HG02678 (cell line): Measurements from ENCODE around the gene TBC1D5.

Source experiments
- ATAC-seq: cut with Tn5 transposase; IDR thresholded peaks from one replicate; pipeline ENCODE4 v1.9.1; 2021; ENCODE audit warnings: mild to moderate bottlenecking, moderate library complexity; ENCODE audit not compliant: unreplicated experiment

TBC1D5 gene

DNA sequence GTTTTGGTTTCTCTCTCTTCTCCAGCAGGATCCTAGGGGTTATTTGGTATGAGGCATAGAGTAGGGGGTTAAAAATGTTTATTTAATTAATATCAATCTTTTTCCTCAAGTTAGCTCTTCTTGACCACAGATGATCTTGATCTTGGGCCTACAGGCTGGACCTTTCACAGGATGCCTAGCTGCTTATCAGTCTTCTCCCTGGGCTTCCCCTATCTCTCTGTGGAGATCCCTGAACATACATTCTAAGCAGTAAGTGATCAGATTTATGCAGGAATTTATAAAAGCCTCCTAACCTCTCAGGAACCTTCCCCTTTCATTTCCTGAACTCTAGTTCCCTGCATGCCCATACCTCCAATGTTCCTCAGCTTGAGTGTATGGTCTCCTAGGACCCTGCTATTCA lies 428.3 kb downstream of the TBC1D5 start:
- ATAC-seq, result no peak

GRCh38 chr3:17313746-17314145 lies 428.7 kb downstream of the TBC1D5 start:
- no peak for ATAC-seq

GRCh38 chr3:17310983-17311382 lies 431.4 kb downstream of the TBC1D5 start:
- no peak for ATAC-seq

DNA sequence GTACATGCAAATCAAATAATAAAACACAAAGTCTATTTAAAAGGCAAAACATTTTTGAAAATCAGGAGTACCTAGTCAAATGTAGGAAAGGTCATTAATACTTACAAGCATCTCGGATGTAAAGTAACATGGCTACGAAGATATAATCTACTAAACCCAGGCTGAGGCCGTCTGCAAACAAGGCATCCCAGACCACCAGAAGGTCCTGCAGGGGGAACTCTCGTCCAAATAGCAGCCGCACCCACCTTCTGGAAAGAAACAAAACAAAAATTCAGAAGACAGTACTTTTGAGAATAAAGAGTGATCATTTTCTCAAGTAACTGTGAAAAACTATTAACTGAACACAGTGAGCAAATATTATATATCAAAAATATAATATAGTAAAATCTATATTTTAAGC lies 434.5 kb downstream of the TBC1D5 start:
- ATAC-seq, result no peak

GRCh38 chr3:17307482-17307881 lies 434.9 kb downstream of the TBC1D5 start:
- no peak for ATAC-seq

GRCh38 chr3:17304969-17305368 lies 437.5 kb downstream of the TBC1D5 start:
- no peak for ATAC-seq

DNA sequence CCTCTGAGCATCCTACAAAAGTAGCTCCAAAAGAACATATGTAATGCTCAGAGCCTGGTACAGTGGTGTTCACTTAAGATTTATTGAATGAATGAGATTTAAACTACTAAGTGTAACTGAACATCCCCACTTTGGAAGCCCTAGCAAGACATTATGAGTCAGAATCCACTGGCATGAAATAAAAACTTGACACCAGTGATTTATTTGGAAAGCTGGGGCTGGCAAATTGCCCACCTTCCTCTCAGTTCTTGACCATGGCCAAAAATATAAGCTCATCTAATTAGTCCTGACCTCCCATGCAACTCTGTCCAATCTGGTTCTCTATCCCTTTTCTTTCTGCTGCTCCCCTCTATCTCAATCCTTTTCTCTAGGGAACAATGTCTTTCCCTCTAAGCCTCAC lies 439.7 kb downstream of the TBC1D5 start:
- no peak for ATAC-seq

DNA sequence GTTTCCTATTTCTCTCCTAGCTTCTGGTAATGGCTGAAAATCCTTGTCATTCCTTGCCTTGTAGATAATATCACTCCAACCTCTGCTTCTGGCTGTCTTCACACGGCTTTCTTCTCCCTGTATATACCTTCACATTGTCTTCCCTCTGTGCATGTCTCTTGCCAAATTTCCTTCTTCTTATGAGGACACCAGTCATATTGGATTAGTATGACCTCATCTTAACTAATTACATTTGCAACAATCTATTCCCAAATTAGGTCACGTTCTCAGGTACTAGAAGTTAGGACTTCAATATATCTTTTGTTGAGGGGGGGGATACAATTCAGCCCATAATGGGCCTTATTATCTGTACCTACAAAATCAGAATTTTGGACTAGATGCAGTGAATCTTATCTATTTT lies 440.3 kb downstream of the TBC1D5 start:
- ATAC-seq, result no peak

DNA sequence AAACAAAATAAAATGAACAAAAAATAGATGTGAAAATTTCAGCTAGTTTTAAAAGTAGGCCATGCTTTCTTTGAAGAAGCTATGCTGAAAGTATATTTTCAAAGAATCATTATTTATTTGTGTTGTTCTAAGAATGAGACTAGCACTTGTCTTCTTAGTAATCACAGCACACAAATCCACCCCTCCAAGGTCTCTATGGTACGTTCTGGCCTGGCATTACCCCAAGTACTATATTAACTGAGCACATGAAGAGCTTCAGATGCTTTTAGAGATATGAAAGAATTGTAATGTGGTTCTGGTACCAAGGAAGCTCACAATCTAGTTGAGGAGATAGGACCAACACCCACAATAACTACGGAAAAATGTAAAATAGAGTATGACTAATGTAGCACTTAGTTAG lies 441.2 kb downstream of the TBC1D5 start:
- ATAC-seq, result no peak

- ATAC-seq, result no peak
Observed at GRCh38 chr3:17300441-17300840, 442.0 kb downstream of the TBC1D5 start.

GRCh38 chr3:17298038-17298437 lies 444.4 kb downstream of the TBC1D5 start:
- ATAC-seq, result no peak

- ATAC-seq, result no peak
Observed at GRCh38 chr3:17292556-17292955, 449.9 kb downstream of the TBC1D5 start.

- no peak for ATAC-seq
Observed at GRCh38 chr3:17290894-17291293, 451.5 kb downstream of the TBC1D5 start.

DNA sequence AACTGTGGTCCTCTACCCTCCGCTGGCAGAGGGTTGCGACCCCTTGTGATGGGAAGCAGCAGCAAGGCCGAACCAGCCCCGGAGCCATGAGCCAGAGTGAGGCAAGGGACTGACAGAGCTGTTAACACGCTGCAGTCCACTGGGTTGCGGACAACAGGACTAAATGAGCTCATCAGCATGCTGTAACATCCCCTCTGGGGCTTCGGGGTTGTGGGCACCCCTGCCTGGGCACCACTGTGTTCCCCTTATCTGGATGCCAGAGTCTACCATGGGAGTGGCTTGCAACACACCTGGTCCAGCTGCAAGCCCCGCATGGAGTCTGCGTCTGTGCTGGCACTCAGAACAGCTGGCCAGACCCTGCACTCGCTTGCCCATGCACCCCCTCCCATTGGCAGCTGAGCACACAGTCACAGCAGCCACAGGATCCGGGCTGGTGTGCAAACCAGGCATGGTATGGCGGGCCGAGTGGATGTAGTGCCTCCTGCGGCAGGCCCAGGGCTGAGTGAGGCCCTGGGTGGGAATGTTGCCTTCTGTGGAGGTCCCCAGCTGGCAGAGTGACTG lies 453.5 kb downstream of the TBC1D5 start:
- ATAC-seq, result no peak

DNA sequence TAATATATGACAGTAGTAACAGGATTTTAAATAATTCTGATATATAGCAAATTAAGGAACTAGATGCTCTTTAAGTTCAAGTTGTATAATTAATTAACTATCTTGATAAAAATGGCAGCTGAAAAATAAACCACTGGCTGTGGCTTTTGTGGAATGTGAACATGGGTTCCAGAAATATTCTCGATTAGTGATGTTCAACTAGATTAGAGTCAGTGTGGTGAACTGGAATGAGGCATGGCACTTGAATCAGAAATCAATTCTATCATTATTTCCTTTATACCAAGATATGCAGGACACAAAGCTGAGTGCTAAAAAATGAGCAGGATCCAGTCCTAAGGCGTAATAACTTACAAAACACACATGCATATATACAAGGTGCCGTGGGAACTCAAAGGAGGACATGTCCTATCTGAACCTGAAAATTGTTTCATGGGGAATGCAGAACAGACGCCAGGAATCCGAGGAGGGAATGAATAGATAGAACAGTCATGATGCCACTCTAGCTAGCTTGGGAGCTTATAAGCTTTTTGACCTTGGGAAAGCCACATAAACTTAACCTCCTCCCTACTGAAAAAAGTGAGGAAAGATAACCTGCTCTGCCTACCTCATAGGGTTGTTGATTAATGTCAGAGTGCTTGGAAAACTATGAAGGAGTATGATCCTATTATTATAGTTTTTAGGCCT lies 455.3 kb downstream of the TBC1D5 start:
- no peak for ATAC-seq

DNA sequence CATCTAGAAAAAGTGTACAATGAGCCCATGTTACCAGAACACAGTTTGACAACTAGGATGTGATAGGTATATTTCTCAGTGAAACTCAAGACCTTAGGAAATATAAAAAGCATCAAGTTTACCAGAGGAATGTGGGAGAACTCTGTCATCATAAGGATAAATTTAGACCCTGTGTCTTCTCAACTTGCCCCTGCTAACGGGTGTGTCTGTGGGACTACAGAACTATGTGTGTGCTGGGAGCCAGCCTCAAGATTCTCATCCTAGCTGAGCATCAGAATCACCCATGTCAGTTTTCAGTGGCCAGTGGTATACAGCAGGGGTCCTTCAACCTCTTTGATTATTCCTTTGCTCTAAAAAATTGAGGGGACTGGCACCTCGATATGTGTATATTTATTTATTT lies 464.4 kb downstream of the TBC1D5 start:
- no peak for ATAC-seq

DNA sequence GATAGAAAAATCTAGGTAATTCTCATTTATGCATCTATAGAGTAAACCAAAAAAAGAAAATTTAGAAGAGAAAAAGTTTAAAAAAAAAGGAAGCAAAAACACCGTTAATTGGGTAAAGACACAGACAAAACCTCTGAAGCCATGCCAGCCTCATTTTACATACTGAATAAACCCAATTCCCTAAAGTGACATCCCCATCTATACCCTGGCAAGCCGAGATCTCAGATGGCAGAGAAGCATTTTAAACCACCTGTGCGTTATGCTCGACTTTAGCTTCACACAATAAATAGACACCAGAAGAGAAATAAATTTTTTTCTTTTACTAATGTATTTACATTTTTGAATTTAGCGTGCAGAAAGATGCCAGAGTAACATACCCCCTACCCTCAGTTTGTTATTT lies 475.6 kb downstream of the TBC1D5 start:
- no peak for ATAC-seq

DNA sequence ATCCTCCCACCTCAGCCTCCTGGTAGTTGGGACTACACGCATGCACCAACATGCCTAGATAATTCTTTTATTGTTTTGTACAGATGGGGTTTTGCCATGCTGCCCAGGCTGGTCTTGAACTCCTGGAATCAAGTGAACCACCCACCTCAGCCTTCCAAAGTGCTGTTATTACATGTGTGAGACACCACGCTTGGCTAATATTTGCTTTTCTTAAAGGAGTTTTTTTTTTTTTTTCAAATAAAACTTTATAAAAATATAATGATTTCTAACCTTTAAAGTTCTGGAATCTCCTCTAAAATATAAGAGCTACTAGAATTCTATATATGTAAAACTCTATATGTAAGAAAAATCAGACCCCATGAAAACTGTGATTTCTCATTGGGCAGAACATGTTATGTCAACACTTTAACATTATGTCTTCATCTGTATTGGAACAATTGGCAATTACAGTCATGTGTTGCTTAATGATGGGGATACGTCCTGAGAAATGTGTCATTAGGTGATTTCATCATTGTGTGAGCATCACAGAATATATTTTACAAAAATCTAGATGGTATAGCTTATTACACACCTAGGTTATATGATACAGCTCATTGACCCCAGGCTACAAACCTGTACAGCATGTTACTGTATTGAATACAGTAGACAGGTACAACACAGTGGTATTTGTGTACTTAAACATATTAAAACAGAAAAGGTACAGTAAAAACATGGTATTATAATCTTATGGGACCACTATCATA lies 480.6 kb downstream of the TBC1D5 start:
- no peak for ATAC-seq

DNA sequence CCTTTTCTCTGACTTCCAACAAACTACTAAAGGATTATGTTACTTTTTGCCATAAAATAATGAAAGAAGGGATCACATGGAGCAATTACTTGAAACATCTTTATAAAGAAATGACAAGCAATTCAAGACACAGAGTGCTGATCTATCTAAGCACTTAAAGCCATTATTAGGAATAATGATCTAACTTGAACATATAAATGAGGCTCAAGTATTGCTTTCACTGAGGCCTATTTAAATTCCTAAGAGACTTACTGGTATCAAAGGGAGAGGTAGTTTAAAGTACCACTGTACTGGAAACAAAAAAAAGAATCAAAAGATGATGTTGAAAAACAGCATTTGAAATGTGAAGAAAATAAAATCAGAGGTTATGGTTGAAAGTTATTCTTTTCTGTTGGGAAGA lies 482.2 kb downstream of the TBC1D5 start:
- ATAC-seq, result no peak

DNA sequence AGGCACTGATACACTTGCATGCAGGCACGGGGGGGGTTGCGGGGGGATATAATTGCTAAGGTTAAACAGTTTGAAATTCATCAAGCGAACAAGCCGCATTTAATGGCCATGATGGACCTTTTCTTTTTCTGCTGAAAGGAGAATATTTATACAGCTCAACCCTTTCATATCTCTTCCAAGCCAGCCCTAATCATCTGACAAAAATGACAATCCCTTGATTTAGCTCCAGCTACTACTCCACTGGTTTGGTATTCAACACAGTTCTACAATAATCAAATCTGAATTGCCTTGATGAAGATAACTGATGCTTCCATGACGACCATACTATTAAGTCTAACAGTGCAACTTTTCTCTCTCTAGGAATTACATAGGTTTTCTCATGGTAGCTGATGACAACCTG lies 482.7 kb downstream of the TBC1D5 start:
- ATAC-seq, result no peak

- ATAC-seq, result no peak
Observed at GRCh38 chr3:17258823-17259436, 483.5 kb downstream of the TBC1D5 start.

DNA sequence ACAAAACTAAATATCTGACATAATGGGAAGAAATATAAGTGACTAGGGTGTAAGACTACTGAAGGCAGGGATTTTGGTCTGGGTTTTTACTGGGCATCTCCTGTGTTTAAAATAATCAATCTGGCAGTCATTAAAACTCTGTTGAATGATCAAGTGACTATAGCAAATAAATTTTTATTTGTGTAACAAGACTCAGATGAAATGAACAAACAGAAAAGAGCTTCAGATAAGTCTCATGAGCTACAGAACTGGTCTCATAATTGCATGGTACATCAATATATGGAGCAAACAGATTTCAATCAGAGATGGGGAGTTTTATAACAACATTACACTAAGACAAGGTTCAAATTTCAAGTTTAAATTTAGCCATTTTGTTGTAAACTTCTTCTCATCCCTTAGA lies 485.2 kb downstream of the TBC1D5 start:
- ATAC-seq, result no peak
